ENCODE results near the gene EOGT.

DNA sequence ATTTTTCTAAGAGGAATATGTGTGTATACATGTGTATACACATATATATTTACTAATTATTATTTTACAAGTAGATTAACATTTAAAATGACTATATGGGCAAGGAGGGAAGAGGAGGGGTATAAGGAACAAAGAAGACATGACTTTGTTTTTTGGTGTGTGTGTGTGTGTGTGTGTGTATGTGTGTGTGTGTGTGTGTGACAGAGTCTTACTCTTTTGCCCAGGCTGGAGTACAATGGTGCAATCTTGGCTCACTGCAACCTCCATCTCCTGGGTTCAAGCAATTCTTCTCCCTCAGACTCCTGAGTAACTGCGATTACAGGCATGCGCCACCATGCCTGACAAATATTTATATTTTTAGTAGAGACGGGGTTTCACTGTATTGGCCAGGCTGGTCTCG is 2.6 kb upstream of the EOGT start:
- TF ChIP-seq RCOR1 (IDR thresholded peaks at IDR 0.05; ENCODE audit: insufficient replicate concordance, low read length), result no peak
- TF ChIP-seq, protein P1, sequence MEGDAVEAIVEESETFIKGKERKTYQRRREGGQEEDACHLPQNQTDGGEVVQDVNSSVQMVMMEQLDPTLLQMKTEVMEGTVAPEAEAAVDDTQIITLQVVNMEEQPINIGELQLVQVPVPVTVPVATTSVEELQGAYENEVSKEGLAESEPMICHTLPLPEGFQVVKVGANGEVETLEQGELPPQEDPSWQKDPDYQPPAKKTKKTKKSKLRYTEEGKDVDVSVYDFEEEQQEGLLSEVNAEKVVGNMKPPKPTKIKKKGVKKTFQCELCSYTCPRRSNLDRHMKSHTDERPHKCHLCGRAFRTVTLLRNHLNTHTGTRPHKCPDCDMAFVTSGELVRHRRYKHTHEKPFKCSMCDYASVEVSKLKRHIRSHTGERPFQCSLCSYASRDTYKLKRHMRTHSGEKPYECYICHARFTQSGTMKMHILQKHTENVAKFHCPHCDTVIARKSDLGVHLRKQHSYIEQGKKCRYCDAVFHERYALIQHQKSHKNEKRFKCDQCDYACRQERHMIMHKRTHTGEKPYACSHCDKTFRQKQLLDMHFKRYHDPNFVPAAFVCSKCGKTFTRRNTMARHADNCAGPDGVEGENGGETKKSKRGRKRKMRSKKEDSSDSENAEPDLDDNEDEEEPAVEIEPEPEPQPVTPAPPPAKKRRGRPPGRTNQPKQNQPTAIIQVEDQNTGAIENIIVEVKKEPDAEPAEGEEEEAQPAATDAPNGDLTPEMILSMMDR (conservative IDR thresholded peaks at IDR 0.05; ENCODE audit: low read depth, low read length), result no peak

Measured in IMR-90 (cell line).